Epidermal melanocyte (primary cell): ENCODE data around the gene SLC8A2.
"Not testable (repeated sequence)": the region's sequence is repeated elsewhere in the genome, so short reads cannot be mapped to it uniquely, and the experiment has no call there.

Experiments used
- DNase-seq: peaks from one replicate; pipeline ENCODE4 v3.0.0; 2011; ENCODE audit warnings: low spot score; ENCODE audit not compliant: insufficient read length

Gene SLC8A2

GRCh38 chr19:47386582-47386981 is 85.1 kb downstream of the SLC8A2 start:
- DNase-seq: not testable (repeated sequence)

DNA sequence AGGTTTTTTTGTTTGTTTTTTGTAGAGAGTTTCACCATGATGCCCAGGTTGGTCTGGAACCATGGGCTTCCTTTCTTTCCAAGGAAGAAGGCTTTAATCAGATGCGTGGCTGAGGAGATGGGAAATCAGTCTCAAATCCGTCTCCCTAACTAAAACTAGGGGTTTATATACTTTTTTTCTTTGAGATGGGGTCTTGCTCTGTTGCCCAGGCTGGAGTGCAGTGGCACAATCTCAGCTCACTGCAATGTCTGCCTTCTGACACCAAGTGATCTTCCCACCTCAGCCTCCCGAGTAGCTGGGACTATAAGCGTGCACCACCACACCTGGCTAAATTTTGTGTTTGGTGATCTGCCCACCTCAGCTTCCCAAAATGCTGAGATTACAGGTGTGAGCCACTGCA is 87.2 kb downstream of the SLC8A2 start:
- not testable (repeated sequence) for DNase-seq

- DNase-seq: not testable (repeated sequence)
Observed at GRCh38 chr19:47383890-47384289, 87.8 kb downstream of the SLC8A2 start.

GRCh38 chr19:47381653-47382279 is 89.9 kb downstream of the SLC8A2 start:
- no peak for DNase-seq

GRCh38 chr19:47381121-47381520 is 90.6 kb downstream of the SLC8A2 start:
- no peak for DNase-seq

- no peak for DNase-seq
Observed at GRCh38 chr19:47380559-47380958, 91.1 kb downstream of the SLC8A2 start.

GRCh38 chr19:47379381-47379938 is 92.2 kb downstream of the SLC8A2 start:
- no peak for DNase-seq

- peak; percentile 11 for DNase-seq
Observed at GRCh38 chr19:47378246-47378645, 93.4 kb downstream of the SLC8A2 start.
